Measurements from ENCODE around the gene FANCF. TPM values are rescaled to one million over a fixed set of nuclear protein-coding genes. Genes with fewer than 3 reads are reported as not detected.

The FANCF gene
- total RNA-seq, 2 donors from 2014 or later: 5.1 to 13.8 TPM

- ATAC-seq: peak; percentile 41 to 53
- Mint-ChIP-seq H3K27ac (no peak overlapping the region), H3K9me3 (peaks cover 0 to 3% of the 10 kb centered on the region in 2 donors), H3K36me3 (peaks cover 0 to 16% of the 10 kb centered on the region in 2 donors)
- no peak for DNase-seq (ENCODE audit: low spot score in 2 of 2)
Observed at GRCh38 chr11:22634897-22635629, 9.4 kb upstream of the FANCF start.

- DNase-seq (ENCODE audit: low spot score in 2 of 2) (no peak), ATAC-seq (no peak)
- peaks cover 0 to 3% of the 10 kb centered on the region in 2 donors for H3K9me3 Mint-ChIP-seq
- peaks cover 0 to 16% of the 10 kb centered on the region in 2 donors for H3K36me3 Mint-ChIP-seq
- no peak overlapping the region for H3K27ac Mint-ChIP-seq
Observed at GRCh38 chr11:22633354-22633902, 7.8 kb upstream of the FANCF start.

- no peaks in the 10 kb centered on the region for H3K9me3 Mint-ChIP-seq
- DNase-seq (ENCODE audit: low spot score in 2 of 2) (no peak), ATAC-seq (no peak)
- peaks cover 6 to 25% of the 10 kb centered on the region in 2 donors for H3K36me3 Mint-ChIP-seq
- no peak overlapping the region for H3K27ac Mint-ChIP-seq
Observed at GRCh38 chr11:22627421-22627820, 1.8 kb upstream of the FANCF start.

GRCh38 chr11:22626573-22627239 lies 1.1 kb upstream of the FANCF start:
- ATAC-seq (no peak), DNase-seq (ENCODE audit: low spot score in 2 of 2) (no peak)
- Mint-ChIP-seq H3K27ac (peak overlapping the region in 1 of 2 donors; percentile 91), H3K9me3 (no peaks in the 10 kb centered on the region), H3K36me3 (peaks cover 6 to 21% of the 10 kb centered on the region in 2 donors)

GRCh38 chr11:22624742-22625447 lies 728 bp downstream of the FANCF start:
- Mint-ChIP-seq H3K36me3 (peaks cover 18 to 25% of the 10 kb centered on the region in 2 donors), H3K27ac (peak overlapping the region; percentile 91 to 96), H3K9me3 (no peaks in the 10 kb centered on the region)
- peak in 1 of 2 donors; percentile 59 for DNase-seq (ENCODE audit: low spot score in 2 of 2)
- ATAC-seq: peak; percentile 53 to 60

GRCh38 chr11:22617868-22618267 lies 7.8 kb downstream of the FANCF start:
- Mint-ChIP-seq H3K9me3 (no peaks in the 10 kb centered on the region), H3K27ac (no peak overlapping the region), H3K36me3 (peaks cover 22 to 24% of the 10 kb centered on the region in 2 donors)
- DNase-seq (ENCODE audit: low spot score in 2 of 2): no peak
- no peak for ATAC-seq

- no peaks in the 10 kb centered on the region for H3K9me3 Mint-ChIP-seq
- H3K27ac Mint-ChIP-seq: no peak overlapping the region
- DNase-seq (ENCODE audit: low spot score in 2 of 2) (no peak), ATAC-seq (no peak)
- H3K36me3 Mint-ChIP-seq: no peaks in the 10 kb centered on the region
Observed at GRCh38 chr11:22603933-22604332, 21.7 kb downstream of the FANCF start.

DNA sequence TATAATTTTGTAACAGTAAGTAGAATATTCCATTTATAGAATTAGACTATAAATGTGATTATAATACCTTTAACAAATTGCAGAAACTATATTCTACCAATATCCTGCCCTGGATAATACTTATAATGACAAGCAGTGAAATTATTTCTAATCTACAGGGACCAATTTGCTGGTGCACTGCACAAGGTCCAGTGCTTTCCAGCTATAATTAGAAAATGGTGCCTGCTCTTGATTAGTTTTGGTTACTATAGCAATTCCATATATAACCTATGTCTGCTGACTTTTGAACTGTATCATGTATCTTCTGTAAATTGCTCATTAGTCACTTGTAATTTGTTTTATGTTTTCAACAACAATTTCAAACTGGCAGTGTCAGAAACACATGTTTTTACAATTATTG lies 23.1 kb downstream of the FANCF start:
- no peaks in the 10 kb centered on the region for H3K36me3 Mint-ChIP-seq
- no peak for ATAC-seq

GRCh38 chr11:22599458-22599857 lies 26.2 kb downstream of the FANCF start:
- Mint-ChIP-seq H3K9me3 (no peaks in the 10 kb centered on the region), H3K27ac (no peak overlapping the region), H3K36me3 (no peaks in the 10 kb centered on the region)
- DNase-seq (ENCODE audit: low spot score in 2 of 2): no peak
- no peak for ATAC-seq

More for the DNA sequence above, 23.1 kb downstream of the FANCF start:
- Mint-ChIP-seq H3K9me3 (no peaks in the 10 kb centered on the region), H3K27ac (no peak overlapping the region)
- DNase-seq (ENCODE audit: low spot score in 2 of 2): no peak

DNA sequence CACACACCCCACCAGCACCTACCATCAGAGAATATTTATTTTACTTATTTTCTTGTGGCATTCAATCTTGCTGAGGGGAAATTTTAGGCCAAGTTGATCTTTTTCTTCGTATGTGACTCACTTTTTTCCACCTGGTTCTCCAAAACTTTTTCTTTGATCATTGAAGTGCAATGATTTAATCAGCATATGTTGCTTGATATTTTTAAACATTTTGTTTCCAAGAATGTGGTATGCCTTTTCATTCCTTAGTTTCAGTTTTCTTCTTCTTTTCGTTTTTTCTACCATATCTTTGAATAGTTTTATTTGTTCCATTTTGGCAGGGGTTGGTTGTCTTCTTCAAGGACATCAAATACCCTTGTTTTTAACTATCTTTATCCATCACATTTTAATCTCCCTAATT lies 28.6 kb downstream of the FANCF start:
- Mint-ChIP-seq H3K27ac (no peak overlapping the region), H3K9me3 (no peaks in the 10 kb centered on the region), H3K36me3 (no peaks in the 10 kb centered on the region)
- DNase-seq (ENCODE audit: low spot score in 2 of 2) (no peak), ATAC-seq (no peak)

GRCh38 chr11:22584976-22585375 lies 40.6 kb downstream of the FANCF start:
- DNase-seq (ENCODE audit: low spot score in 2 of 2) (no peak), ATAC-seq (no peak)
- Mint-ChIP-seq H3K36me3 (no peaks in the 10 kb centered on the region), H3K27ac (no peak overlapping the region), H3K9me3 (no peaks in the 10 kb centered on the region)

DNA sequence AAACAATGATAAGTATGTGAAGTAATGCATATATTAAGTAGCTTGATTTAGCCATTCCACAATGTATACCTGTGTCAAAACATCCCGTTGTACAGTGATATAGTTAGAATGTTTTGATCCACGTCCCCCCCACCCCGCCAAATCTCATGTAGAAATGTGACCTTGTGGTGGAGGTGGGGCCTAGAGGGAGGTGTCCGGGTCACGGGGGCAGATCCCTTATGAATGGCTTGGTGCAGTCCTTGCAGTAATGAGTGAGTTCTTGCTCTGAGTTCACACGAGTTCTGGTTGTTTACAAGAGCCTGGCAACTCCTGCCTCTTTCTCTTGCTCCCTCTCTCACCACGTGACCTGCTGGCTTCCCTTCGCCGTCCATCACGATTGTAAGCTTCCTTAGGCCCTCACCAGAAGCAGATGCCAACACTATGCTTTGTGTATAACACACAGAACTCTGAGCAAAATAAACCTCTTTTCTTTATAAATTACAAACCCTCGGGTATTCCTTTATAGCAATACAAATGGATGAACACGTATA lies 41.6 kb downstream of the FANCF start:
- ATAC-seq (no peak), DNase-seq (ENCODE audit: low spot score in 2 of 2) (no peak)
- Mint-ChIP-seq H3K27ac (no peak overlapping the region), H3K36me3 (no peaks in the 10 kb centered on the region), H3K9me3 (no peaks in the 10 kb centered on the region)

DNA sequence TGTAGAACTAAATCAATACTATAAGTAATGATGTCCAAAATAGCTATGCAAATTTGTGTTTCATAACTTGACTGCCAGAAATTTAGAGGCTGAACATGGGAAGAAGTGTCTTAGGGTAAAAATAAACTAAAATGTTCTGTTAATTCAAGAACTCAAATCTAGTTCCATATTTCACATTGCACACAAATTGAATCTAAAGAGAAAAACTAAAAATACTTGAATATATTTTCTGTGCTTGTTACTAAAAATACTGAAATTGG lies 43.5 kb downstream of the FANCF start:
- ATAC-seq (no peak), DNase-seq (ENCODE audit: low spot score in 2 of 2) (no peak)
- Mint-ChIP-seq H3K27ac (no peak overlapping the region), H3K36me3 (no peaks in the 10 kb centered on the region), H3K9me3 (no peaks in the 10 kb centered on the region)

- no peak for ATAC-seq
- Mint-ChIP-seq H3K27ac (peak overlapping the region in 1 of 2 donors; percentile 23), H3K9me3 (no peaks in the 10 kb centered on the region), H3K36me3 (no peaks in the 10 kb centered on the region)
- no peak for DNase-seq (ENCODE audit: low spot score in 2 of 2)
Observed at GRCh38 chr11:22581354-22582150, 44.1 kb downstream of the FANCF start.

- DNase-seq (ENCODE audit: low spot score in 2 of 2): no peak
- ATAC-seq: peak in 1 of 2 donors; percentile 68
- Mint-ChIP-seq H3K36me3 (no peaks in the 10 kb centered on the region), H3K9me3 (no peaks in the 10 kb centered on the region), H3K27ac (no peak overlapping the region)
Observed at GRCh38 chr11:22577854-22578253, 47.8 kb downstream of the FANCF start.

Data from activated naive CD4-positive, alpha-beta T cell treated with anti-CD3 and anti-CD28 coated beads, Interleukin-2, amount 50 U/mL, for 72 hours (primary cell).